ENCODE results near the gene CNTNAP3B.
"Not testable (repeated sequence)": the region's sequence is repeated elsewhere in the genome, so short reads cannot be mapped to it uniquely, and the experiment has no call there.

The CNTNAP3B gene

GRCh38 chr9:42129073-42129729 is at the start of gene CNTNAP3B:
TSS of gene CNTNAP3B (minus strand) at chr9:42129426. CDS start at chr9:42129094, 332 bp downstream.
- DNase-seq (ENCODE audit: low spot score) = not testable (repeated sequence)

- DNase-seq (ENCODE audit: low spot score) = not testable (repeated sequence)
Observed at GRCh38 chr9:42160299-42160698, 31.1 kb upstream of the CNTNAP3B start.

GRCh38 chr9:42127056-42127841 is 2.0 kb downstream of the CNTNAP3B start:
- DNase-seq (ENCODE audit: low spot score) = not testable (repeated sequence)

- not testable (repeated sequence) for DNase-seq (ENCODE audit: low spot score)
Observed at GRCh38 chr9:42121007-42121406, 8.2 kb downstream of the CNTNAP3B start.

- DNase-seq (ENCODE audit: low spot score) = not testable (repeated sequence)
Observed at GRCh38 chr9:42095929-42096328, 33.3 kb downstream of the CNTNAP3B start.

- DNase-seq (ENCODE audit: low spot score) = not testable (repeated sequence)
Observed at GRCh38 chr9:42084559-42084952, 44.7 kb downstream of the CNTNAP3B start.

GRCh38 chr9:42083877-42084558 is 45.2 kb downstream of the CNTNAP3B start:
- not testable (repeated sequence) for DNase-seq (ENCODE audit: low spot score)

- DNase-seq (ENCODE audit: low spot score) = not testable (repeated sequence)
Observed at GRCh38 chr9:42080376-42080775, 48.9 kb downstream of the CNTNAP3B start.

GRCh38 chr9:42074868-42075267 is 54.4 kb downstream of the CNTNAP3B start:
- DNase-seq (ENCODE audit: low spot score) = not testable (repeated sequence)

GRCh38 chr9:42071026-42071425 is 58.2 kb downstream of the CNTNAP3B start:
- not testable (repeated sequence) for DNase-seq (ENCODE audit: low spot score)

- DNase-seq (ENCODE audit: low spot score) = not testable (repeated sequence)
Observed at GRCh38 chr9:42070035-42070799, 59.0 kb downstream of the CNTNAP3B start.

GRCh38 chr9:42053874-42054273 is 75.4 kb downstream of the CNTNAP3B start:
- not testable (repeated sequence) for DNase-seq (ENCODE audit: low spot score)

GRCh38 chr9:42050701-42051100 is 78.5 kb downstream of the CNTNAP3B start:
- not testable (repeated sequence) for DNase-seq (ENCODE audit: low spot score)

- DNase-seq (ENCODE audit: low spot score) = not testable (repeated sequence)
Observed at GRCh38 chr9:42044422-42045010, 84.7 kb downstream of the CNTNAP3B start.

- DNase-seq (ENCODE audit: low spot score) = not testable (repeated sequence)
Observed at GRCh38 chr9:42033541-42033940, 95.7 kb downstream of the CNTNAP3B start.

- DNase-seq (ENCODE audit: low spot score) = not testable (repeated sequence)
Observed at GRCh38 chr9:42020639-42021038, 108.6 kb downstream of the CNTNAP3B start.

- DNase-seq (ENCODE audit: low spot score) = not testable (repeated sequence)
Observed at GRCh38 chr9:42018220-42018922, 110.9 kb downstream of the CNTNAP3B start.

- not testable (repeated sequence) for DNase-seq (ENCODE audit: low spot score)
Observed at GRCh38 chr9:42014317-42014716, 114.9 kb downstream of the CNTNAP3B start.

GRCh38 chr9:41991607-41992006 is 137.6 kb downstream of the CNTNAP3B start:
- not testable (repeated sequence) for DNase-seq (ENCODE audit: low spot score)

- DNase-seq (ENCODE audit: low spot score) = not testable (repeated sequence)
Observed at GRCh38 chr9:41980271-41980670, 149.0 kb downstream of the CNTNAP3B start.
